ENCODE results near the gene TFIP11.

TFIP11 gene

GRCh38 chr22:26452236-26453016, 59.8 kb downstream of the TFIP11 start:
- DNase-seq (ENCODE audit: insufficient read length, low spot score) (no peak), FAIRE-seq (no peak)

GRCh38 chr22:26450453-26451185, 61.7 kb downstream of the TFIP11 start:
- no peak for DNase-seq (ENCODE audit: insufficient read length, low spot score)
- FAIRE-seq = no peak

- FAIRE-seq = no peak
- no peak for DNase-seq (ENCODE audit: insufficient read length, low spot score)
Observed at GRCh38 chr22:26448941-26449340, 63.3 kb downstream of the TFIP11 start.

- DNase-seq (ENCODE audit: insufficient read length, low spot score) = no peak
- no peak for FAIRE-seq
Observed at GRCh38 chr22:26448334-26448733, 63.9 kb downstream of the TFIP11 start.

GRCh38 chr22:26447584-26448329, 64.5 kb downstream of the TFIP11 start:
- no peak for FAIRE-seq
- DNase-seq (ENCODE audit: insufficient read length, low spot score) = no peak

GRCh38 chr22:26446808-26447515, 65.3 kb downstream of the TFIP11 start:
- DNase-seq (ENCODE audit: insufficient read length, low spot score) = no peak
- no peak for FAIRE-seq

- FAIRE-seq = no peak
- DNase-seq (ENCODE audit: insufficient read length, low spot score) = no peak
Observed at GRCh38 chr22:26445577-26446275, 66.5 kb downstream of the TFIP11 start.

- no peak for DNase-seq (ENCODE audit: insufficient read length, low spot score)
- FAIRE-seq = no peak
Observed at GRCh38 chr22:26444777-26445176, 67.5 kb downstream of the TFIP11 start.

GRCh38 chr22:26443901-26444690, 68.2 kb downstream of the TFIP11 start:
- no peak for DNase-seq (ENCODE audit: insufficient read length, low spot score)
- FAIRE-seq = no peak

GRCh38 chr22:26442086-26442756, 70.1 kb downstream of the TFIP11 start:
- no peak for FAIRE-seq
- no peak for DNase-seq (ENCODE audit: insufficient read length, low spot score)
